NCI-H524 (cell line): ENCODE results near the gene GNPTG.
"Not testable (repeated sequence)": the region's sequence is repeated elsewhere in the genome, so short reads cannot be mapped to it uniquely, and the experiment has no call there.

Experiments
- DNase-seq, 2 experiments: peaks; one replicate each; lab custom pipeline; 2025; lab: John Stamatoyannopoulos, UW

GNPTG gene

GRCh38 chr16:1319041-1319440, 32.7 kb upstream of the GNPTG start:
- DNase-seq, result no peak

GRCh38 chr16:1320097-1320496, 31.6 kb upstream of the GNPTG start:
- no peak for DNase-seq

- DNase-seq, result no peak
Measured at GRCh38 chr16:1320658-1321240, 31.0 kb upstream of the GNPTG start.

GRCh38 chr16:1322407-1322806, 29.3 kb upstream of the GNPTG start:
- no peak for DNase-seq

GRCh38 chr16:1323296-1324239, 28.2 kb upstream of the GNPTG start:
- DNase-seq, result no peak

- no peak for DNase-seq
Measured at GRCh38 chr16:1324286-1324826, 27.4 kb upstream of the GNPTG start.

- DNase-seq, result no peak
Measured at GRCh38 chr16:1325261-1325660, 26.5 kb upstream of the GNPTG start.

- DNase-seq, result no peak
Measured at GRCh38 chr16:1325673-1326371, 25.9 kb upstream of the GNPTG start.

GRCh38 chr16:1326391-1326790, 25.3 kb upstream of the GNPTG start:
- DNase-seq, result no peak

GRCh38 chr16:1326946-1327618, 24.6 kb upstream of the GNPTG start:
- no peak for DNase-seq

GRCh38 chr16:1327619-1327947, 24.1 kb upstream of the GNPTG start:
- no peak for DNase-seq

- DNase-seq, result not testable (repeated sequence)
Measured at GRCh38 chr16:1328136-1328535, 23.6 kb upstream of the GNPTG start.

GRCh38 chr16:1328961-1329360, 22.8 kb upstream of the GNPTG start:
- not testable (repeated sequence) for DNase-seq

- DNase-seq, result no peak
Measured at GRCh38 chr16:1330260-1330914, 21.3 kb upstream of the GNPTG start.

GRCh38 chr16:1330931-1331711, 20.6 kb upstream of the GNPTG start:
- DNase-seq, result no peak

GRCh38 chr16:1331712-1332617, 19.8 kb upstream of the GNPTG start:
- peak; percentile 52 to 68 for DNase-seq

- DNase-seq, result no peak
Measured at GRCh38 chr16:1332618-1333148, 19.0 kb upstream of the GNPTG start.

- DNase-seq, result no peak
Measured at GRCh38 chr16:1333149-1333812, 18.4 kb upstream of the GNPTG start, which contains the start of gene BAIAP3. Gene BAIAP3 (plus strand): TSS chr16:1333645. CDS start chr16:1338550, 4,905 bp downstream.
